Panc1 (cell line): ENCODE results near the gene BEND3. TPM values are rescaled to one million over a fixed set of nuclear protein-coding genes. Genes with fewer than 3 reads are reported as not detected.

Experiments used
- ATAC-seq: fragments of 200-7000 bp; cut with Tn5 transposase; 2 replicates; pipeline ENCODE4 v1.9.1; 2020; ENCODE audit warnings: mild to moderate bottlenecking, moderate library complexity
- BruUV-seq: library from RNA; stranded (reverse); fragments of 400-500 nt; replicated peaks from 2 replicates; lab custom pipeline; 2021; lab: Mats Ljungman, UMichigan
- CTCF ChIA-PET: fragments of 300-600 bp; sonication (Branson Sonifier 250); formaldehyde crosslinking; loops from one replicate; lab custom pipeline; 2022; ENCODE audit warnings: antibody characterized with exemption; lab: Charles Lee
- POLR2A ChIA-PET: fragments of 300-600 bp; sonication (Branson Sonifier 250); formaldehyde crosslinking; loops from one replicate; lab custom pipeline; 2022; ENCODE audit warnings: antibody characterized with exemption; lab: Charles Lee
- DNase-seq: peaks from one replicate; pipeline ENCODE4 v3.0.0-alpha.2; 2010; ENCODE audit warnings: low read depth, low spot score
- H3K27ac ChIP-seq: 2 replicates; pipeline ENCODE4 v1.5.1; 2011; ENCODE audit warnings: mild to moderate bottlenecking, low read length, inconsistent platforms
- H3K27me3 ChIP-seq: fragments of 200-500 bp; sonication (Bioruptor generic); 2 replicates; pipeline ENCODE4 v1.6.0; 2014; ENCODE audit warnings: low read length, inconsistent platforms; ENCODE audit not compliant: control insufficient read depth, insufficient read depth
- H3K36me3 ChIP-seq: fragments of 200-500 bp; sonication (Bioruptor generic); 2 replicates; pipeline ENCODE4 v1.5.1; 2014; ENCODE audit warnings: inconsistent platforms, mild to moderate bottlenecking, low read length, moderate library complexity; ENCODE audit not compliant: control insufficient read depth, insufficient read depth
- H3K4me1 ChIP-seq: 2 replicates; pipeline ENCODE4 v1.5.1; 2011; ENCODE audit warnings: inconsistent platforms, mild to moderate bottlenecking, low read length, moderate library complexity; ENCODE audit not compliant: control insufficient read depth, insufficient read depth
- H3K4me3 ChIP-seq, 2 experiments: 2 replicates each; pipeline ENCODE4 v1.5.1; 2011 to 2012; ENCODE audit warnings: low read depth in 2 of 2, low read length in 2 of 2, mild to moderate bottlenecking in 2 of 2, inconsistent platforms in 1 of 2, moderate library complexity in 1 of 2
- H3K9me3 ChIP-seq: fragments of 200-500 bp; sonication (Bioruptor generic); 2 replicates; pipeline ENCODE4 v1.5.1; 2014; ENCODE audit warnings: low read depth, mild to moderate bottlenecking, inconsistent platforms, low read length, moderate library complexity; ENCODE audit not compliant: control insufficient read depth, insufficient read depth
- POLR2AphosphoS5 ChIP-seq: IDR thresholded peaks from 2 replicates; pipeline ENCODE4 v1.6.1; 2012; ENCODE audit warnings: mild to moderate bottlenecking, low read depth, low read length, moderate library complexity
- SIN3A ChIP-seq: IDR thresholded peaks from 2 replicates; pipeline ENCODE4 v1.6.1; 2012; ENCODE audit warnings: low read depth, mild to moderate bottlenecking, low read length, moderate library complexity, borderline replicate concordance; ENCODE audit not compliant: insufficient read depth
- TCF7L2 ChIP-seq: IDR thresholded peaks from 2 replicates; pipeline ENCODE4 v1.6.1; 2011; ENCODE audit warnings: mild to moderate bottlenecking, low read depth, low read length, inconsistent platforms
- in situ Hi-C: cut with HindIII; loops from 2 replicates; pipeline ENCODE4 v1.10.0; 2016; ENCODE audit warnings: low sequenced_read_pairs, low pct_unique_long_range_greater_than_20kb
- intact Hi-C: fragments of 100-400 bp; cut with micrococcal nuclease; formaldehyde crosslinking; loops from one replicate; pipeline ENCODE4 v1.10.0; 2022; ENCODE audit not compliant: unreplicated experiment
- total RNA-seq: library from RNA; stranded (reverse); gene quantifications from one replicate; pipeline ENCODE4 v1.2.1, GENCODE V29; 2021; ENCODE audit not compliant: unreplicated experiment
- TF ChIP-seq, protein P1 (sequence below): fragments of 450-650 bp; IDR thresholded peaks from 2 replicates; pipeline ENCODE4 v1.5.1; 2017; ENCODE audit warnings: mild to moderate bottlenecking
- TF ChIP-seq, protein P2 (sequence below), 2 experiments: IDR thresholded peaks; 2 replicates each; pipeline ENCODE4 v1.6.1; 2011 to 2012; ENCODE audit warnings: low read depth in 2 of 2, control low read depth in 1 of 2, low read length in 1 of 2, mild to moderate bottlenecking in 1 of 2, moderate library complexity in 1 of 2; ENCODE audit not compliant: insufficient read depth in 1 of 2

Gene BEND3
- total RNA-seq, 1 experiment from 2014 or later, result 9.9 TPM

DNA sequence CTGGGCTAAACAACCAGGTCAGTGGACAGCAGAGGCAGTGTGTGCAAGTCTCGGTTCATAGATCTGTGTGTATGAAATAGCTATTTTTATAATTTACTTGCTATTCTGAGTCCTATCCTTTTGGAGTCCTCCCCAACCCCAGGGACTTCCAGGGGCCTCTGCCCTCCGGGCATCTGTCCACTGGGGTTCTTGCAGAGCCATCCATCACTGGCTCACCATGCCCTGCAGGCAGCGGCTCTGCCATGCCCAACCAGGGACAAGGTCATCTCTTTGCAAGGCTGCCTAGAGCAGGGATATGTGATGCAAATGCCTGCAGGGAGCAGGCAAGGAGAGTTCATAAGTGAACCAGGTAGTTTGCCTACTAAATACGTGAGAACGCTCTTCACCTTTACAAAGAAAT, 10.5 kb upstream of the BEND3 start:
- intact Hi-C loops, result no loop called here
- DNase-seq, result no peak
- in situ Hi-C loops, result no loop called here
- TF ChIP-seq SIN3A (no peak), POLR2AphosphoS5 (no peak), TCF7L2 (no peak)
- TF ChIP-seq, protein P1, sequence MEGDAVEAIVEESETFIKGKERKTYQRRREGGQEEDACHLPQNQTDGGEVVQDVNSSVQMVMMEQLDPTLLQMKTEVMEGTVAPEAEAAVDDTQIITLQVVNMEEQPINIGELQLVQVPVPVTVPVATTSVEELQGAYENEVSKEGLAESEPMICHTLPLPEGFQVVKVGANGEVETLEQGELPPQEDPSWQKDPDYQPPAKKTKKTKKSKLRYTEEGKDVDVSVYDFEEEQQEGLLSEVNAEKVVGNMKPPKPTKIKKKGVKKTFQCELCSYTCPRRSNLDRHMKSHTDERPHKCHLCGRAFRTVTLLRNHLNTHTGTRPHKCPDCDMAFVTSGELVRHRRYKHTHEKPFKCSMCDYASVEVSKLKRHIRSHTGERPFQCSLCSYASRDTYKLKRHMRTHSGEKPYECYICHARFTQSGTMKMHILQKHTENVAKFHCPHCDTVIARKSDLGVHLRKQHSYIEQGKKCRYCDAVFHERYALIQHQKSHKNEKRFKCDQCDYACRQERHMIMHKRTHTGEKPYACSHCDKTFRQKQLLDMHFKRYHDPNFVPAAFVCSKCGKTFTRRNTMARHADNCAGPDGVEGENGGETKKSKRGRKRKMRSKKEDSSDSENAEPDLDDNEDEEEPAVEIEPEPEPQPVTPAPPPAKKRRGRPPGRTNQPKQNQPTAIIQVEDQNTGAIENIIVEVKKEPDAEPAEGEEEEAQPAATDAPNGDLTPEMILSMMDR, result no peak
- TF ChIP-seq, protein P2, sequence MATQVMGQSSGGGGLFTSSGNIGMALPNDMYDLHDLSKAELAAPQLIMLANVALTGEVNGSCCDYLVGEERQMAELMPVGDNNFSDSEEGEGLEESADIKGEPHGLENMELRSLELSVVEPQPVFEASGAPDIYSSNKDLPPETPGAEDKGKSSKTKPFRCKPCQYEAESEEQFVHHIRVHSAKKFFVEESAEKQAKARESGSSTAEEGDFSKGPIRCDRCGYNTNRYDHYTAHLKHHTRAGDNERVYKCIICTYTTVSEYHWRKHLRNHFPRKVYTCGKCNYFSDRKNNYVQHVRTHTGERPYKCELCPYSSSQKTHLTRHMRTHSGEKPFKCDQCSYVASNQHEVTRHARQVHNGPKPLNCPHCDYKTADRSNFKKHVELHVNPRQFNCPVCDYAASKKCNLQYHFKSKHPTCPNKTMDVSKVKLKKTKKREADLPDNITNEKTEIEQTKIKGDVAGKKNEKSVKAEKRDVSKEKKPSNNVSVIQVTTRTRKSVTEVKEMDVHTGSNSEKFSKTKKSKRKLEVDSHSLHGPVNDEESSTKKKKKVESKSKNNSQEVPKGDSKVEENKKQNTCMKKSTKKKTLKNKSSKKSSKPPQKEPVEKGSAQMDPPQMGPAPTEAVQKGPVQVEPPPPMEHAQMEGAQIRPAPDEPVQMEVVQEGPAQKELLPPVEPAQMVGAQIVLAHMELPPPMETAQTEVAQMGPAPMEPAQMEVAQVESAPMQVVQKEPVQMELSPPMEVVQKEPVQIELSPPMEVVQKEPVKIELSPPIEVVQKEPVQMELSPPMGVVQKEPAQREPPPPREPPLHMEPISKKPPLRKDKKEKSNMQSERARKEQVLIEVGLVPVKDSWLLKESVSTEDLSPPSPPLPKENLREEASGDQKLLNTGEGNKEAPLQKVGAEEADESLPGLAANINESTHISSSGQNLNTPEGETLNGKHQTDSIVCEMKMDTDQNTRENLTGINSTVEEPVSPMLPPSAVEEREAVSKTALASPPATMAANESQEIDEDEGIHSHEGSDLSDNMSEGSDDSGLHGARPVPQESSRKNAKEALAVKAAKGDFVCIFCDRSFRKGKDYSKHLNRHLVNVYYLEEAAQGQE (IDR thresholded peaks at IDR 0.05; ENCODE audit: insufficient read depth in 1 of 2, low read depth in 2 of 2, low read length in 1 of 2), result no peak
- Histone ChIP-seq H3K36me3 (no peaks in the 10 kb centered on the region), H3K9me3 (no peaks in the 10 kb centered on the region), H3K27me3 (no peaks in the 10 kb centered on the region), H3K4me1 (peaks cover 3% of the 10 kb centered on the region; the same call in 1 of the 2 replicates), H3K4me3 (no peak overlapping the region), H3K27ac (no peak overlapping the region)
- ChIA-PET CTCF (no interaction called here), POLR2A (no interaction called here)
- ATAC-seq, result no peak; the same call in 1 of the 2 replicates
- no TSS peak for BruUV-seq

DNA sequence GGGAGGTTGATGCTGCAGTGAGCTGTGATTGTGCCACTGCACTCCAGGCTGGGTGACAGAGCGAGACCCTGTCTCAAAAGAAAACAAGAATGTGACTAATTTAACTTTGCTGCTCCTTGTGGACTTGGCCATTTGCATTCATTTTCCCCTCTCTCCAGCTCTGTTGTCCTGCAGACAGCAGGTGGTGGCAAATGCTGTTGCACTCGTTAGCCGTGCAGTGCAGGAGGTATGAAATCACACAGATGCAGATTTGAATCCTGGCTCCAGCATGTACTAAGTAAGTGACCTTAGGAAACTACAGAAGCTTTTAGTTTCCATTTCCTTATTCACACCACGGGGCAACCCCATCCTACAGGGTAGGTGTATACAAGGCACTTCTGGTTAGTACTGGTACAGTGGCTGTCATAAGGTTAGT, 9.6 kb upstream of the BEND3 start:
- BruUV-seq, result no TSS peak
- intact Hi-C loops, result no loop called here
- H3K4me1 ChIP-seq, result peaks cover 3% of the 10 kb centered on the region; the same call in 1 of the 2 replicates
- H3K27me3 ChIP-seq, result no peaks in the 10 kb centered on the region
- in situ Hi-C loops, result no loop called here
- H3K4me3 ChIP-seq, result no peak overlapping the region
- no peaks in the 10 kb centered on the region for H3K36me3 ChIP-seq
- no peak for DNase-seq
- peak; percentile 40; the same call in 1 of the 2 replicates for ATAC-seq
- POLR2A ChIA-PET, result no interaction called here
- no peaks in the 10 kb centered on the region for H3K9me3 ChIP-seq
- CTCF ChIA-PET, result interaction anchor here (0.6 kb wide), 1 partner anchor 326 kb away, joined by 5 read pairs; no protein-coding TSS in a partner anchor
- TF ChIP-seq, protein P1, result no peak
- TF ChIP-seq, protein P2 (IDR thresholded peaks at IDR 0.05; ENCODE audit: insufficient read depth in 1 of 2, low read depth in 2 of 2, low read length in 1 of 2), result no peak
- TF ChIP-seq TCF7L2 (no peak), SIN3A (no peak), POLR2AphosphoS5 (no peak)
- no peak overlapping the region for H3K27ac ChIP-seq
